HG03520 (cell line): ENCODE results near the gene CHMP6.
"Not testable (repeated sequence)": the region's sequence is repeated elsewhere in the genome, so short reads cannot be mapped to it uniquely, and the experiment has no call there.

ENCODE experiments used
- ATAC-seq: cut with Tn5 transposase; IDR thresholded peaks from one replicate; pipeline ENCODE4 v1.9.1; 2021; ENCODE audit warnings: mild to moderate bottlenecking, moderate library complexity; ENCODE audit not compliant: unreplicated experiment

Gene CHMP6

GRCh38 chr17:81011951-81012350 is 20.3 kb downstream of the CHMP6 start:
- no peak for ATAC-seq

GRCh38 chr17:81012574-81013447 is 21.2 kb downstream of the CHMP6 start:
- no peak for ATAC-seq

- no peak for ATAC-seq
Measured at GRCh38 chr17:81013642-81014041, 22.0 kb downstream of the CHMP6 start.

- no peak for ATAC-seq
Measured at GRCh38 chr17:81015136-81015535, 23.5 kb downstream of the CHMP6 start.

GRCh38 chr17:81016575-81016974 is 24.9 kb downstream of the CHMP6 start:
- ATAC-seq, result no peak

- ATAC-seq, result not testable (repeated sequence)
Measured at GRCh38 chr17:81017330-81017729, 25.7 kb downstream of the CHMP6 start.

- no peak for ATAC-seq
Measured at GRCh38 chr17:81018044-81018802, 26.6 kb downstream of the CHMP6 start.

- no peak for ATAC-seq
Measured at GRCh38 chr17:81019563-81020442, 28.2 kb downstream of the CHMP6 start.

- ATAC-seq, result no peak
Measured at GRCh38 chr17:81020443-81020766, 28.8 kb downstream of the CHMP6 start.

- ATAC-seq, result no peak
Measured at GRCh38 chr17:81020767-81021497, 29.3 kb downstream of the CHMP6 start.

- ATAC-seq, result no peak
Measured at GRCh38 chr17:81021531-81022343, 30.1 kb downstream of the CHMP6 start.

GRCh38 chr17:81022344-81022676 is 30.7 kb downstream of the CHMP6 start:
- ATAC-seq, result no peak

- no peak for ATAC-seq
Measured at GRCh38 chr17:81025065-81025740, 33.6 kb downstream of the CHMP6 start.

GRCh38 chr17:81025741-81026129 is 34.1 kb downstream of the CHMP6 start:
- no peak for ATAC-seq

- no peak for ATAC-seq
Measured at GRCh38 chr17:81026266-81027036, 34.8 kb downstream of the CHMP6 start.

- no peak for ATAC-seq
Measured at GRCh38 chr17:81027038-81027437, 35.4 kb downstream of the CHMP6 start.

- no peak for ATAC-seq
Measured at GRCh38 chr17:81027591-81028505, 36.2 kb downstream of the CHMP6 start.

GRCh38 chr17:81028506-81028858 is 36.8 kb downstream of the CHMP6 start:
- ATAC-seq, result no peak
